Measurements from ENCODE around the gene PSG4. TPM values are rescaled to one million over a fixed set of nuclear protein-coding genes. Genes with fewer than 3 reads are reported as not detected.
"Not testable (repeated sequence)": the region's sequence is repeated elsewhere in the genome, so short reads cannot be mapped to it uniquely, and the experiment has no call there.

Gene PSG4
- total RNA-seq, 1 donor from 2014 or later = 0.26 TPM

GRCh38 chr19:43198686-43199419, 6.6 kb downstream of the PSG4 start:
- not testable (repeated sequence) for H3K36me3 ChIP-seq (ENCODE audit: control insufficient read depth, insufficient read depth, low read length); H3K4me3 ChIP-seq (ENCODE audit: low read depth, low read length); H3K27me3 ChIP-seq (ENCODE audit: control insufficient read depth, insufficient read depth, low read length); FAIRE-seq; DNase-seq (ENCODE audit: low read depth)
- TF ChIP-seq, protein P1, sequence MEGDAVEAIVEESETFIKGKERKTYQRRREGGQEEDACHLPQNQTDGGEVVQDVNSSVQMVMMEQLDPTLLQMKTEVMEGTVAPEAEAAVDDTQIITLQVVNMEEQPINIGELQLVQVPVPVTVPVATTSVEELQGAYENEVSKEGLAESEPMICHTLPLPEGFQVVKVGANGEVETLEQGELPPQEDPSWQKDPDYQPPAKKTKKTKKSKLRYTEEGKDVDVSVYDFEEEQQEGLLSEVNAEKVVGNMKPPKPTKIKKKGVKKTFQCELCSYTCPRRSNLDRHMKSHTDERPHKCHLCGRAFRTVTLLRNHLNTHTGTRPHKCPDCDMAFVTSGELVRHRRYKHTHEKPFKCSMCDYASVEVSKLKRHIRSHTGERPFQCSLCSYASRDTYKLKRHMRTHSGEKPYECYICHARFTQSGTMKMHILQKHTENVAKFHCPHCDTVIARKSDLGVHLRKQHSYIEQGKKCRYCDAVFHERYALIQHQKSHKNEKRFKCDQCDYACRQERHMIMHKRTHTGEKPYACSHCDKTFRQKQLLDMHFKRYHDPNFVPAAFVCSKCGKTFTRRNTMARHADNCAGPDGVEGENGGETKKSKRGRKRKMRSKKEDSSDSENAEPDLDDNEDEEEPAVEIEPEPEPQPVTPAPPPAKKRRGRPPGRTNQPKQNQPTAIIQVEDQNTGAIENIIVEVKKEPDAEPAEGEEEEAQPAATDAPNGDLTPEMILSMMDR (IDR thresholded peaks at IDR 0.05; ENCODE audit: insufficient read depth, low read length, severe bottlenecking) = peak; percentile 41

DNA sequence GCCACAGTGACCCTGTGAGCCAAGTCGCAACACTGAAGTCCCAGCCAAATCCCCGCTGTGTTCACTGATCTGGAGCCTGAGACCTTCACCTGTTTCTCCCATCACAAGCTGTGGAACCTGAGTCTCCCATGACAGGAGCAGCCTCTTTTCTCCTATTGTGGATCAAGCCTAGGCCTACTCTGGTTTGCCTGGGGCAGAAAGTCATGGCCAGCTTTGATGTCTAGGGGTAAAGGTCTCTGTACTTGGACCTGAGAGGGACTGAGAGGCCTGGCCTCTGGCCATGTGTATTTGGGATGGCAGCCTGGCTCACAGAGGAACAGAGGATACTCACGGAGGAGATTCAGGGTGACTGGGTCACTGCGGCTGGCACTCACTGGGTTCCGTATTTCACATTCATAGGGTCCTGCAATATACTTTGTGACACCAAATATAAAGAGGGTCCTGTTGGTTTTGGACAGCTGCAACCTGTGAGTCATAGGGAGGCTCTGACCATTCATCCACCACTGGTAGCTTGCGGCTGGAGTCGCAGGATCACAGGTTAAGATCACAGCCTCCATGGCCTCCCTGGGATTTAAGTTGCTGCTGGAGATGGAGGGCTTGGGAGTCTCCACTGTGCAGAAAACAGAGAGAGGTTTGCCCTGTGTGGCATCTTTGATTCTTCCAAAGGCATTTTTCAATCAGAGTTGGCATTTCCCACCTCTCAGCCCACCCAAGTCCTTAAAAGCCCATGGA, 7.6 kb downstream of the PSG4 start:
- DNase-seq (ENCODE audit: low read depth); H3K27me3 ChIP-seq (ENCODE audit: control insufficient read depth, insufficient read depth, low read length); H3K4me3 ChIP-seq (ENCODE audit: low read depth, low read length); FAIRE-seq; H3K36me3 ChIP-seq (ENCODE audit: control insufficient read depth, insufficient read depth, low read length): not testable (repeated sequence)

- not testable (repeated sequence) for FAIRE-seq; DNase-seq (ENCODE audit: low read depth); H3K4me3 ChIP-seq (ENCODE audit: low read depth, low read length); H3K27me3 ChIP-seq (ENCODE audit: control insufficient read depth, insufficient read depth, low read length); H3K36me3 ChIP-seq (ENCODE audit: control insufficient read depth, insufficient read depth, low read length)
Measured at GRCh38 chr19:43194397-43194796, 11.0 kb downstream of the PSG4 start.

- H3K36me3 ChIP-seq (ENCODE audit: control insufficient read depth, insufficient read depth, low read length); H3K4me3 ChIP-seq (ENCODE audit: low read depth, low read length); FAIRE-seq; DNase-seq (ENCODE audit: low read depth); H3K27me3 ChIP-seq (ENCODE audit: control insufficient read depth, insufficient read depth, low read length): not testable (repeated sequence)
Measured at GRCh38 chr19:43192381-43193155, 12.9 kb downstream of the PSG4 start.

DNA sequence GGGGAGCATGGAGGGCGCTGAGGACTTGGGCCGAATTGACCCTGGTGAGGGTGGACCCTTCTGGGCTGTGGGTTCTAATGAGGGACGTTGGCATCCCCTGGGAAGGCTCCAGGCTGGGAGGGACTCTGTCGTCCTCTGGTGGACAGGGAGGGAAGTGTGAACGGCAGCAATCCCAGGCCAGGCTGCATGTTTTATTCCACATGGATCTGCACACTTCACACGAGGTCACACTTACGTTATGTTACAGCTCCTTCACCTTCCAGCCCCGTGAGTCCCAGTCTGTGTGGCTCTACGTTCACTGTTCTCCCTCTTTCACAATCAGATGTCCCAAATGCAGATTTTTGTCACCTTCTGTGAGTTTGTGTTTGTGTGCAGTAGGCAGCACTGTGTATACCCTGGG, 17.3 kb downstream of the PSG4 start:
- not testable (repeated sequence) for H3K27me3 ChIP-seq (ENCODE audit: control insufficient read depth, insufficient read depth, low read length); H3K4me3 ChIP-seq (ENCODE audit: low read depth, low read length); DNase-seq (ENCODE audit: low read depth); H3K36me3 ChIP-seq (ENCODE audit: control insufficient read depth, insufficient read depth, low read length)
- peak; percentile 50 for FAIRE-seq
- TF ChIP-seq, protein P1 (IDR thresholded peaks at IDR 0.05; ENCODE audit: insufficient read depth, low read length, severe bottlenecking) = peak; percentile 68

GRCh38 chr19:43186311-43186935, 19.0 kb downstream of the PSG4 start, which contains the start of gene PSG5:
PSG5 (minus strand) TSS chr19:43186536; CDS start chr19:43186405, 131 bp downstream.
- H3K36me3 ChIP-seq (ENCODE audit: control insufficient read depth, insufficient read depth, low read length); H3K4me3 ChIP-seq (ENCODE audit: low read depth, low read length); H3K27me3 ChIP-seq (ENCODE audit: control insufficient read depth, insufficient read depth, low read length); DNase-seq (ENCODE audit: low read depth); FAIRE-seq: not testable (repeated sequence)

DNA sequence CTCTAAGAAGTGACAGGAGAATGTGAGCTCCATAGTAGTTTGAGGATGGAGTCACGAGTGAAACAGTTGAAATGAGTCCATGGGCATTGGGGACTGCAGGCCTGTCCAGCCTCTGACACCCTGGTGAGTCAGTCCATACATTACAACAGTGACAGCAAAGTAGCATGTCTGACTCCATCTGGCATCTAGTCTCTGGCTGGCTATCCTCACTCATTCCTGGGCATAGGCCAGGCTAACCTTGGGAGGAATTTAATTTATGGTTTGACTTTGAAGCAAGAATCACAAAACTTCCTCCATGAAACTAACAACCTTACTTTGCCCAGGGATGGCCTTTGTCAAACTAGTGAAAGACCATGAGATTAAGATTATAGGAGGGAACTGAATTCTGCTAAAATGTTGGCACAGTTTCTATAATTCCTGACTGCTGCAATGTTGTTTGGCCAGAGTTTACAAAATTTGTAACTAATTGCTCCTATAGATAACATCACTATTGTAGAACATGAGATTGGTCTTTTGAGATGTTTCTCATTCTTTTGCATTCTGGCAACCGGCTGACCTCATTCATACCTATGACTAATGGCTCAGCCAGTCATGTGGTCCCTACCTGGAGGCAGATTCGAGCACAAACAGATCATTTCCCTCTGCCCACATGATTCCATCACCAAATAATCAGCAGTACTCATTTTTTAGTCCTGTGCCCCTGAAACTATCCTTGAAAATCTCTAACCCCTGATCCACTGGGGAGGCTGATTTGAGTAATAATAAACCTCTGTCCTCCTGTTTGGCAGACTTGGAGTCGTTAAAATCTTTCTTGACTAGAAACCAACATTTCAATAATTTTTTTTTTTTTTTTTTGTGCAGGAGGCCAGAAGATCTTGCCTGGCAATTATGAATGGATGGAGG, 23.3 kb downstream of the PSG4 start:
- peak; percentile 92 for DNase-seq (ENCODE audit: low read depth)
- peak; percentile 32 for FAIRE-seq
- not testable (repeated sequence) for H3K36me3 ChIP-seq (ENCODE audit: control insufficient read depth, insufficient read depth, low read length); H3K27me3 ChIP-seq (ENCODE audit: control insufficient read depth, insufficient read depth, low read length); H3K4me3 ChIP-seq (ENCODE audit: low read depth, low read length)

Data from bronchial epithelial cell (primary cell).